Measurements from ENCODE around the gene LARP1.

DNA sequence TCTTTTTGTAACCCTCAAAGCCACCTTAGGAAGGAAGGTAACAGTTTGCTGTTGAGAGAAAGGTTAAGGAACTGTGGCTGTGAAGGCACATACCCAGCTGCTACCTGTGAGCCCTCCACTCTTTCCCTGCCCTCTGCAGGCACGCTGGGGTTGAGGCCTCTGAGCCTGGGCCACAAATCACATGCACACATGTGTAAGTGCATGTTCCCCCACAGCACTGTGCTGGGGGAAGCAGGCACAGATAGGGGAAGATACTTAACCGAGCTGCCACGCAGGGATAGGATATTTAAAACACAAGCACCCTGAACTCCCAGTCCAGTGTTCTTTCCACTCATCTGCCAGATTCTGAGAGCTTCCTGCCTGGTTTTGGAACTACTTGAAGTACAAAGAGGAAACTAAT, 18.1 kb downstream of the LARP1 start:
- TF ChIP-seq, protein P1, sequence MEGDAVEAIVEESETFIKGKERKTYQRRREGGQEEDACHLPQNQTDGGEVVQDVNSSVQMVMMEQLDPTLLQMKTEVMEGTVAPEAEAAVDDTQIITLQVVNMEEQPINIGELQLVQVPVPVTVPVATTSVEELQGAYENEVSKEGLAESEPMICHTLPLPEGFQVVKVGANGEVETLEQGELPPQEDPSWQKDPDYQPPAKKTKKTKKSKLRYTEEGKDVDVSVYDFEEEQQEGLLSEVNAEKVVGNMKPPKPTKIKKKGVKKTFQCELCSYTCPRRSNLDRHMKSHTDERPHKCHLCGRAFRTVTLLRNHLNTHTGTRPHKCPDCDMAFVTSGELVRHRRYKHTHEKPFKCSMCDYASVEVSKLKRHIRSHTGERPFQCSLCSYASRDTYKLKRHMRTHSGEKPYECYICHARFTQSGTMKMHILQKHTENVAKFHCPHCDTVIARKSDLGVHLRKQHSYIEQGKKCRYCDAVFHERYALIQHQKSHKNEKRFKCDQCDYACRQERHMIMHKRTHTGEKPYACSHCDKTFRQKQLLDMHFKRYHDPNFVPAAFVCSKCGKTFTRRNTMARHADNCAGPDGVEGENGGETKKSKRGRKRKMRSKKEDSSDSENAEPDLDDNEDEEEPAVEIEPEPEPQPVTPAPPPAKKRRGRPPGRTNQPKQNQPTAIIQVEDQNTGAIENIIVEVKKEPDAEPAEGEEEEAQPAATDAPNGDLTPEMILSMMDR (optimal IDR thresholded peaks at IDR 0.05 in 1 of 3, IDR thresholded peaks at IDR 0.05 in 1 of 3, conservative IDR thresholded peaks at IDR 0.05 in 1 of 3; ENCODE audit: extremely low read depth in 1 of 3, insufficient read depth in 2 of 3, low read length in 3 of 3) = no peak
- no peak for TF ChIP-seq EZH2 (IDR thresholded peaks at IDR 0.05; ENCODE audit: low read length)
